Stimulated activated naive CD8-positive, alpha-beta T cell treated with anti-CD3 and anti-CD28 coated beads, Interleukin-15, Interleukin-2, amounts not matched to agents 100 ng/mL and 50 ng/mL, for 24 hours (primary cell): ENCODE data around the gene SHROOM3.

Experiments
- H3K27ac Mint-ChIP-seq: one replicate; pipeline ENCODE4 v1.8.0; 2021; ENCODE audit warnings: mild to moderate bottlenecking, mixed read lengths
- H3K27me3 Mint-ChIP-seq: one replicate; pipeline ENCODE4 v1.8.0; 2021; ENCODE audit warnings: mixed read lengths
- H3K36me3 Mint-ChIP-seq: one replicate; pipeline ENCODE4 v1.8.0; 2021; ENCODE audit warnings: low read depth, mixed read lengths
- H3K4me1 Mint-ChIP-seq: one replicate; pipeline ENCODE4 v1.8.0; 2021; ENCODE audit warnings: low read depth, mixed read lengths
- H3K4me3 Mint-ChIP-seq: one replicate; pipeline ENCODE4 v1.8.0; 2021; ENCODE audit warnings: mild to moderate bottlenecking, mixed read lengths
- H3K9me3 Mint-ChIP-seq: one replicate; pipeline ENCODE4 v1.8.0; 2021; ENCODE audit warnings: mixed read lengths

The SHROOM3 gene

GRCh38 chr4:76740866-76741662 is 306.0 kb downstream of the SHROOM3 start:
- Mint-ChIP-seq H3K36me3 (no peaks in the 10 kb centered on the region), H3K9me3 (no peaks in the 10 kb centered on the region), H3K4me3 (no peak overlapping the region), H3K27ac (no peak overlapping the region), H3K27me3 (peaks cover 8% of the 10 kb centered on the region), H3K4me1 (peaks cover 11% of the 10 kb centered on the region)

GRCh38 chr4:76741663-76742020 is 306.6 kb downstream of the SHROOM3 start:
- H3K4me1 Mint-ChIP-seq, result peaks cover 11% of the 10 kb centered on the region
- H3K27me3 Mint-ChIP-seq, result peaks cover 5% of the 10 kb centered on the region
- H3K4me3 Mint-ChIP-seq, result no peak overlapping the region
- no peaks in the 10 kb centered on the region for H3K9me3 Mint-ChIP-seq
- no peak overlapping the region for H3K27ac Mint-ChIP-seq
- no peaks in the 10 kb centered on the region for H3K36me3 Mint-ChIP-seq

GRCh38 chr4:76744241-76744921 is 309.4 kb downstream of the SHROOM3 start:
- Mint-ChIP-seq H3K4me1 (no peaks in the 10 kb centered on the region), H3K36me3 (no peaks in the 10 kb centered on the region), H3K27ac (no peak overlapping the region), H3K9me3 (no peaks in the 10 kb centered on the region), H3K4me3 (no peak overlapping the region), H3K27me3 (peaks cover 10% of the 10 kb centered on the region)

DNA sequence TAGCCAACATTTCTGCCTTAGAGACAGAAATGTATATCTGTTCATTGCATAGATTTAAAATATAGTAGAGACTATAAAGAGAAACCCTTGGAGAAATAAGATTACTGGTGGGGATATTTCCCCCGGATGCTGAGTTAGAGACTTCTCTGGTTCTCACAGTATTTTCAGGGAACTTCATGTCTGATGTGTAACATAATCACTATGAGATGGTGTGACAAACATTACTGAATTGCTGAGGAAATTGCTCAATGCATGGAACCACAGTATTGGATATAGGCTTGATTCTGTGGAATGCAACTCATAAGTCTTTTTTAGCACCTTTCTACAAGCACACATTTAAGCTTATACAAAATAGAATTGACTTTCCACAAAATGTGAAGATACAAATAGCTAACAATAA is 310.2 kb downstream of the SHROOM3 start:
- Mint-ChIP-seq H3K27ac (no peak overlapping the region), H3K27me3 (peaks cover 16% of the 10 kb centered on the region), H3K4me1 (no peaks in the 10 kb centered on the region), H3K9me3 (no peaks in the 10 kb centered on the region), H3K4me3 (no peak overlapping the region), H3K36me3 (no peaks in the 10 kb centered on the region)

GRCh38 chr4:76747563-76747962 is 312.5 kb downstream of the SHROOM3 start:
- Mint-ChIP-seq H3K4me3 (no peak overlapping the region), H3K27ac (no peak overlapping the region), H3K27me3 (peaks cover 29% of the 10 kb centered on the region), H3K9me3 (peaks cover 7% of the 10 kb centered on the region), H3K36me3 (no peaks in the 10 kb centered on the region), H3K4me1 (no peaks in the 10 kb centered on the region)

- H3K4me1 Mint-ChIP-seq, result no peaks in the 10 kb centered on the region
- H3K27ac Mint-ChIP-seq, result no peak overlapping the region
- peaks cover 7% of the 10 kb centered on the region for H3K9me3 Mint-ChIP-seq
- H3K27me3 Mint-ChIP-seq, result peaks cover 34% of the 10 kb centered on the region
- H3K36me3 Mint-ChIP-seq, result no peaks in the 10 kb centered on the region
- no peak overlapping the region for H3K4me3 Mint-ChIP-seq
Observed at GRCh38 chr4:76748649-76749048, 313.6 kb downstream of the SHROOM3 start.

DNA sequence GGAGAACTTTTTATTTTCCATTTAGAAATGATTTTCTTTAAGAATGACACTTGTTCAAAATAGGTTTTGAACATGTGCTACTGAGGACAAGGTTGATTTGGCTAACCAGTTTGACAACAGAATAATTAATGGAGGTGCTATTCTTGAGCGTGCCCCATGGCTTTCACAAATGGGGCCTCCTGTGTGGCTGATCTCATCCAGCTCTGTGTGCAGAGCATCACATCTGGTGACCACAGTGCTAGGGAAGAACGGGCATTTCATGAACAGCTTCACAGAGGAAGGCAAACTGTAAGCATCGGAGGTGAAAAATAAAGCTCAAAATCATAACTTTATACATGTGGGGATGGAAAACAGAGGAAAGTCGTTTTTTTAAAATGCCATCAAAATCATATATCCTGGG is 314.3 kb downstream of the SHROOM3 start:
- H3K36me3 Mint-ChIP-seq, result no peaks in the 10 kb centered on the region
- no peak overlapping the region for H3K27ac Mint-ChIP-seq
- H3K4me1 Mint-ChIP-seq, result no peaks in the 10 kb centered on the region
- no peak overlapping the region for H3K4me3 Mint-ChIP-seq
- peaks cover 7% of the 10 kb centered on the region for H3K9me3 Mint-ChIP-seq
- peaks cover 34% of the 10 kb centered on the region for H3K27me3 Mint-ChIP-seq

DNA sequence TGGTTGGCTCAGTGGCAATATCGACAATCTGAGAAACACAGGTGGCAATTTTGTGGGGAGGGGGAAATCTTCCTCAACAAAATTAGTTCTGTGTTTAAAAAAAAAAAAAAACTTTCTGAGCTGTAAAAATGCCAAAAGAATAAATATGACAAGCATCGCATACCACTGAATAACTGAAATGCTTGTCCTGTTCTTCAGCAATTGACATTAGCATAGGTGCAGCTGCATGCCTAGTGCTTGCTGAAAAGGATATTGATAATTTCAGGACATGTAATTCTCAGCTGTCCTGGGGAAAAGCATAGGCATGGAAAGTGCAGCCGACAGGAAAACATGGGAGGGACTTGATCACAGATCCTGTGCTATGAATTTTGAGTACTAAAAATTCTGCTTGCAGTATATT is 315.7 kb downstream of the SHROOM3 start:
- peaks cover 7% of the 10 kb centered on the region for H3K9me3 Mint-ChIP-seq
- peaks cover 34% of the 10 kb centered on the region for H3K27me3 Mint-ChIP-seq
- H3K4me3 Mint-ChIP-seq, result no peak overlapping the region
- no peaks in the 10 kb centered on the region for H3K4me1 Mint-ChIP-seq
- no peak overlapping the region for H3K27ac Mint-ChIP-seq
- H3K36me3 Mint-ChIP-seq, result no peaks in the 10 kb centered on the region

DNA sequence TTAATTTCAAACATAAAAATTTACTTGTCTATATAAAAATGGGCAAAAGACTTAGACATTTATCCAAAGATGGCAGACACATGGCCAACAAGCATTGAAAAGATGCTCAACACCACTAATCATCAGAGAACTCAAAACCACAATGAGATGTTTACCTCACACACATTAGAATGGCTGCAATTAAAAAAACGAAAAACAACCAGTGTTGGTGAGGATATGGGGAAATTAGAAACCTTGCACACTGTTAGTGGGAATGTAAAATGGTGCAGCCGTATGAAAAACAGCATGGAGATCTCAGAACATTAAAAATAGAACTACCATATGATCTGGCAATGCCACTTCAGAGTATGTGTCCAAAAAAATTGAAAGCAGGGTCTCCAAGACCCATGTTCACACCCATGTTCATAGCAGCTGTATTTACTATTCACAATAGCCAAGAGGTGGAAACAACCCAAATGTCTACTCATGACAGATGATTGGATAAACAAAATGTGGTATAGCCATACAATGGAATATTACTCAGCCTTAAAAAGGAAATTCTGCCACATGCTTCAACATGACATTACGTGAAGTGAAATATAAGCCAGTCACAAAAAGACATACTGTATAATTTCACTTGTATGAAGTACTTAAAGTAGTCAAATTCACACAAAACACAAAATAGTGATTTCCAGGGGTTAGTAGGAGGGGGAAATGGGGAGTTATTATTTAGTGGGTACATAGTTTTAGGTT is 316.7 kb downstream of the SHROOM3 start:
- Mint-ChIP-seq H3K4me3 (no peak overlapping the region), H3K36me3 (no peaks in the 10 kb centered on the region), H3K9me3 (peaks cover 7% of the 10 kb centered on the region), H3K4me1 (no peaks in the 10 kb centered on the region), H3K27ac (no peak overlapping the region), H3K27me3 (peaks cover 34% of the 10 kb centered on the region)

DNA sequence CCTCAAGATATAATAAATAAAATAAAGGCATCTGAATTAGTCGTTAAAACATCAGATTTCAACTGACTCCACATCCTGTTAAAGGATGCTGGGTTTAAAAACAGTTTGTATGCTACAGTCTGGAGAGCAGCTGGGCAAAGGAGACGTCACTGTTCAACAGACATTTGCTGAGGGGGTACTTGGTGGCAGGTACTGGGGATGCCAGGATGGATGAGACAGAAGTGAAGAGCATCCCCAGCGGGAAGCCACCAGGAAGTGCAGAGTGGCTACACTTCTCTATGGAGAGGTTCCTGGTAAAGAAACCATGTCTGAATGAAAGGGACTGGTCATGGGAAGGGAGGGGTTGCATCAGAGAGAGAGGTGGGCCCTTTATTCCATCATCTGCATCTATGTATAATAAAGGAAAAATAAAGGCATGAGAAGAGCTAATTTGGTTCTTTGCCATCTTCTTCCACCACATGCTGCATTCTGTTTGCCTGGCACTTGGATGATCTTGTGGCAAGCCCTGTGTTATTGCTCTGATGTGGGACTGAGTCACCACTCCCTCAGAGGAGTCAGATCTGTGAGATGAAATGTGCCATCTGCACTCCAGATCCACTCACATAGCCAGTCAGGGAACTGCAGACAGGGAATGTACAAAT is 318.0 kb downstream of the SHROOM3 start:
- Mint-ChIP-seq H3K9me3 (peaks cover 7% of the 10 kb centered on the region), H3K36me3 (no peaks in the 10 kb centered on the region), H3K4me1 (no peaks in the 10 kb centered on the region), H3K27me3 (peaks cover 34% of the 10 kb centered on the region), H3K27ac (no peak overlapping the region), H3K4me3 (no peak overlapping the region)

DNA sequence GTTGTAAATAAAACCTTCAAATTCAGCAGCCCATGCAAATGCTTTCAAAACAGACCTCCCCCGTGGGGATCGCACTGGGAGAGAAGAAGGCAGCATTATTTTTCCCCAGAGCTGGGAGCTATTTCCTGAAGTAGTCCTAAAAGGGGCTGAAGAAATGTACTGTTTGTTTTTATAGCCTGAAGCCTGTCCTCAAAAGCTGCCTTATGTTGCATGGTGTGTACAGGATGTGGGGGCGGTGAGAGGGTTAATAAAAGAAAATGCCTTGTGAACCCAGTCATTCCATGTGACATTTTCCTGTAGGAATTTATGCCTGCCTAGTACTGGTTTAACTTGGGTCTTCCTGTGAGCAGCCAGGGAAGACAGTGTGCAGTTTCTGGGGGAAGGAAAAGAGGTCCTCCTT is 318.8 kb downstream of the SHROOM3 start:
- H3K9me3 Mint-ChIP-seq, result peaks cover 7% of the 10 kb centered on the region
- H3K27me3 Mint-ChIP-seq, result peaks cover 28% of the 10 kb centered on the region
- no peaks in the 10 kb centered on the region for H3K36me3 Mint-ChIP-seq
- no peak overlapping the region for H3K27ac Mint-ChIP-seq
- H3K4me1 Mint-ChIP-seq, result peaks cover 6% of the 10 kb centered on the region
- no peak overlapping the region for H3K4me3 Mint-ChIP-seq

DNA sequence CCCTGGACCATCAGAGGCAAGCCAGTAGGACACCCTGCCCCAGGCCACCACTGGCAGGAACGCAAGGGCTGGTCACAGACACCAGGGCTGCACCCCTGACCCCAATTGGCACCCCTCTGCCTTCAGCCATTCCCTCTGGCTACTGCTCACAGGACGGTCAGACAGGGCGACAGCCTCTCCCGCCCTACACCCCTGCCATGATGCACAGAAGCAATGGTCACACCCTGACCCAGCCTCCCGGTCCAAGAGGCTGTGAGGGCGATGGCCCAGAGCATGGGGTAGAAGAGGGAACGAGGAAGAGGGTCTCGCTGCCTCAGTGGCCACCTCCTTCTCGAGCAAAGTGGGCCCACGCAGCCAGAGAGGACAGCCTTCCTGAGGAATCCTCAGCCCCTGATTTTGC is 319.4 kb downstream of the SHROOM3 start:
- Mint-ChIP-seq H3K4me1 (peaks cover 10% of the 10 kb centered on the region), H3K27me3 (peaks cover 23% of the 10 kb centered on the region), H3K36me3 (no peaks in the 10 kb centered on the region), H3K4me3 (no peak overlapping the region), H3K9me3 (peaks cover 7% of the 10 kb centered on the region), H3K27ac (no peak overlapping the region)

GRCh38 chr4:76755756-76756155 is 320.7 kb downstream of the SHROOM3 start:
- Mint-ChIP-seq H3K36me3 (no peaks in the 10 kb centered on the region), H3K27ac (no peak overlapping the region), H3K4me3 (no peak overlapping the region), H3K27me3 (peaks cover 15% of the 10 kb centered on the region), H3K9me3 (peaks cover 7% of the 10 kb centered on the region), H3K4me1 (peaks cover 11% of the 10 kb centered on the region)

DNA sequence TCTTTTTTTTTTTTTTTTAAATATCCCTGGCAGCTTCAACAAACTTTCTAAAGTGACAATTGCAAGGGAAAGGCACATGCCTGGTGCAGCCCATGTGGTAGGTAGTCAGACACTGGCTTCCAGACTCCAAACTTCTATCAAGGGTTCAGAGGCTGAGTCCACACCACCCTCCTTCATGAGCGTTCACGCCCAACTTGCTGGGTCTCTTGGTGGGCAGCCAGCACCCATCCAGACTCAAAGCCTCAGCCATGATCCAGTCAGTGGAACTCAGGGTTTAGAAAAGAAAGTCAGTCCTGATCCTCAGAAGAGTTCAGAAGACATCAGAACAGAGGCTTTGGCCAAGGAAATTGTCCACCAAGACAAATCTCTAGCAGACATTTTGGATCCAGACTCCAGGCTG is 321.4 kb downstream of the SHROOM3 start:
- Mint-ChIP-seq H3K36me3 (no peaks in the 10 kb centered on the region), H3K4me3 (no peak overlapping the region), H3K9me3 (peaks cover 7% of the 10 kb centered on the region), H3K27ac (no peak overlapping the region), H3K4me1 (peaks cover 11% of the 10 kb centered on the region), H3K27me3 (peaks cover 13% of the 10 kb centered on the region)

GRCh38 chr4:76757418-76757939 is 322.4 kb downstream of the SHROOM3 start:
- no peaks in the 10 kb centered on the region for H3K36me3 Mint-ChIP-seq
- peaks cover 11% of the 10 kb centered on the region for H3K4me1 Mint-ChIP-seq
- no peaks in the 10 kb centered on the region for H3K9me3 Mint-ChIP-seq
- peaks cover 5% of the 10 kb centered on the region for H3K27me3 Mint-ChIP-seq
- no peak overlapping the region for H3K27ac Mint-ChIP-seq
- no peak overlapping the region for H3K4me3 Mint-ChIP-seq
